ENCODE data around the gene AMN1.
"Not testable (repeated sequence)": the region's sequence is repeated elsewhere in the genome, so short reads cannot be mapped to it uniquely, and the experiment has no call there.

AMN1 gene

DNA sequence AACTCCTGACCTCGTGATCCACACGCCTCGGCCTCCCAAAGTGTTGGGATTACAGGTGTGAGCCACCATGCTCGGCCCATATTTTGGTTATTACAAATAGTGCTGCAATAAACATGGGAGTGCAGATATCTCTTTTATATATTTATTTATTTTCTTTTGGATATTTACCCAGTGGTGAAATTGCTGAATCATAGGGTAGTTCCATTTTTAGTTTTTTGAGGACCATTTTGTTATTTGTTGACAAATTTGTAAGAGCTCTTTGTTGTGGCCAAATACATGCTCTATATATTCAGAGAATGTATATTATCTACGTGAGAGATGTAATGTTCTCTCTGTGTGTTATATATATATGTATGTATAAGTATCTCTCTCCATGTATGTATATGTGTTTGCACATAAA, 15.9 kb downstream of the AMN1 start:
- DNase-seq (ENCODE audit: low spot score), result no peak
- in situ Hi-C loops (cut with MboI; ENCODE audit: low sequenced_read_pairs, unreplicated experiment), result no loop called here
- TF ChIP-seq, protein P1, sequence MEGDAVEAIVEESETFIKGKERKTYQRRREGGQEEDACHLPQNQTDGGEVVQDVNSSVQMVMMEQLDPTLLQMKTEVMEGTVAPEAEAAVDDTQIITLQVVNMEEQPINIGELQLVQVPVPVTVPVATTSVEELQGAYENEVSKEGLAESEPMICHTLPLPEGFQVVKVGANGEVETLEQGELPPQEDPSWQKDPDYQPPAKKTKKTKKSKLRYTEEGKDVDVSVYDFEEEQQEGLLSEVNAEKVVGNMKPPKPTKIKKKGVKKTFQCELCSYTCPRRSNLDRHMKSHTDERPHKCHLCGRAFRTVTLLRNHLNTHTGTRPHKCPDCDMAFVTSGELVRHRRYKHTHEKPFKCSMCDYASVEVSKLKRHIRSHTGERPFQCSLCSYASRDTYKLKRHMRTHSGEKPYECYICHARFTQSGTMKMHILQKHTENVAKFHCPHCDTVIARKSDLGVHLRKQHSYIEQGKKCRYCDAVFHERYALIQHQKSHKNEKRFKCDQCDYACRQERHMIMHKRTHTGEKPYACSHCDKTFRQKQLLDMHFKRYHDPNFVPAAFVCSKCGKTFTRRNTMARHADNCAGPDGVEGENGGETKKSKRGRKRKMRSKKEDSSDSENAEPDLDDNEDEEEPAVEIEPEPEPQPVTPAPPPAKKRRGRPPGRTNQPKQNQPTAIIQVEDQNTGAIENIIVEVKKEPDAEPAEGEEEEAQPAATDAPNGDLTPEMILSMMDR (IDR thresholded peaks at IDR 0.05; ENCODE audit: borderline replicate concordance, control extremely low read depth, extremely low read depth, insufficient read depth, missing control alignments), result no peak

DNA sequence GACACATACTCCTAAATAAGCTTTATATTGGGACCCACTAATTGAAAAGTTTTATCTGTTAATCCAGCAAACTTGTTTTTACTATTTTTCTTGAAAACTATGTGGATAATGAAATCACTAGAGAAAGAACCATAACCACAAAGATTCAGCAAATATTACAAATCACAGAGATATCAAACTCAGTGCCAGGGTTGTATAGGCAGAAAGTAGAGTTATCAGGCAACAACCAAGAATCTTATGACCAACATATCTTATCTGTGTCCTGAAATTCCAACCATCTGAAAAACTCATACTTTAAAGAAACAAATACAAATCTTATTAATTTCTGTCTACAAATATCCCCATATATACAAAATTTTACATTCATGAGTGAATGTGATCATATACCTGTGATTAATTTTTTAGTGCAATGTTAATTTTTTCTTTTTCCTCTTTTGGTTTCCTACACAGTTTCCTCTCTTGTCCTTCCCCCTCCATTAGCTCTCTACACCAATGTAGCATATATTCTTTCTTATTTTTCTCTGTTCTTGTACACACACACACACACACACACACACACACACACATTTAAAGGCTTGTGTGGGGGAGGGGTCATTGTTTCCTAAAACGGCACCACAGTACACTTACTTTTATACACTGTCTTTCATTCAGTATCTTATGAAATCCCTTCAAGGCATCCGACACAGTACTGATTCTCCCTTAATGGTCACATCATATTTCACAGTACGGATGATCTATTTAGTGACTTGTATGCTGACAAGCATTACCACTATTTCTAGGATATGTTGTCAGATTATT, 18.6 kb downstream of the AMN1 start:
- TF ChIP-seq, protein P1 (IDR thresholded peaks at IDR 0.05; ENCODE audit: borderline replicate concordance, control extremely low read depth, extremely low read depth, insufficient read depth, missing control alignments), result no peak
- no peak for DNase-seq (ENCODE audit: low spot score)
- in situ Hi-C loops (cut with MboI; ENCODE audit: low sequenced_read_pairs, unreplicated experiment), result no loop called here

DNA sequence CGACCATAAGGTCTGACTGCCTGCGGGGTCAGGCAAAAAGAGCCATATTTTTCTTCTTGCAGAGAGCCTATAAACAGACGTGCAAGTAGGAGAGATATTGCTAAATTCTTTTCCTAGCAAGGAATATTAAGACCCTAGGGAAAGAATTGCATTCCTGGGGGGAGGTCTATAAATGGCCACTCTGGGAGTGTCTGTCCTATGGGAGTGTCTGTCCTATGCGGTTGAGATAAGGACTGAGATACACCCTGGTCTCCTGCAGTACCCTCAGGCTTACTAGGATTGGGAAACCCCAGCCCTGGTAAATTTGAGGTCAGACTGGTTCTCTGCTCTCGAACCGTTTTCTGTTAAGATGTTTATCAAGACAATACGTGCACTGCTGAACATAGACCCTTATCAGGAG, 20.7 kb downstream of the AMN1 start:
- DNase-seq (ENCODE audit: low spot score), result not testable (repeated sequence)

DNA sequence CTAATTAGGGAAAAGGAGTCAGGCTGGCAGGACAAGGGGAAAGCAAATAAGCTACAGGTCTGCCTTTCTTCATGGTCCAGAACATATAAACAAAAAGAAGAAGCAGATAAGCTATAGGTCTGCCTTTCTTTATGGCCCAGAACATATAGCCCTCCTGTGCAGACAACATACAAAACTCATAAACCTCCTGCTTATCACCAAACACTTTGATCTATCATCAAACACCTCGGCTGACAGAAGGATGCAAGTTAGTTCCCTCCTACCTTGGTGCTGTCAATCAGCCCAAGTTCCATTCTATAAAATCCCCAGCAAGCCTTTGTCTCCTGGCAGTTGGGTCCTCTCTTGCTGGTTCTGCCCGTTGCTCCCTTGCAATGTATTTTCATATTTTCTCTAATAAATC, 23.2 kb downstream of the AMN1 start:
- TF ChIP-seq, protein P1 (IDR thresholded peaks at IDR 0.05; ENCODE audit: borderline replicate concordance, control extremely low read depth, extremely low read depth, insufficient read depth, missing control alignments), result no peak
- DNase-seq (ENCODE audit: low spot score), result no peak
- in situ Hi-C loops (cut with MboI; ENCODE audit: low sequenced_read_pairs, unreplicated experiment), result no loop called here

More for the DNA sequence above, 20.7 kb downstream of the AMN1 start:
- in situ Hi-C loops (cut with MboI; ENCODE audit: low sequenced_read_pairs, unreplicated experiment), result not testable (repeated sequence)

DNA sequence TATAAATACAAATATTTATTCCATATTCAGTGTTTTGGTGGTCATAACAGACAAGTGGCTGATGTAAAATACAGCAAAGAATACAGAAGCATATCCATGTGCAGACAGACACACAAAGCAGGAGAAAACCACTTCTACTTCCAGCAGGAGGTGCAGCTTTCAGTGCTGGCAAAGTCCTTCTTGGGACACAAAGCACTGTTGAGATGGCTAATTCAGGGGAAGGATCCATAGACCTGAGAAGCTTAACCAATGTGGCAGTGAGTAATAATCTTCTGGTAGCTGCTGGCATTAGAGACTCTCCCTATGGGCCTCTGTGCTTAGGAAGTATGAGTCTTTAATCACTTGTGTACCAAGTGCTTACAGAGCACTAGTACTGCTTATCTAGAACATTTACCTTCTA, 26.8 kb downstream of the AMN1 start:
- TF ChIP-seq, protein P1 (IDR thresholded peaks at IDR 0.05; ENCODE audit: borderline replicate concordance, control extremely low read depth, extremely low read depth, insufficient read depth, missing control alignments), result no peak
- in situ Hi-C loops (cut with MboI; ENCODE audit: low sequenced_read_pairs, unreplicated experiment), result no loop called here
- no peak for DNase-seq (ENCODE audit: low spot score)

DNA sequence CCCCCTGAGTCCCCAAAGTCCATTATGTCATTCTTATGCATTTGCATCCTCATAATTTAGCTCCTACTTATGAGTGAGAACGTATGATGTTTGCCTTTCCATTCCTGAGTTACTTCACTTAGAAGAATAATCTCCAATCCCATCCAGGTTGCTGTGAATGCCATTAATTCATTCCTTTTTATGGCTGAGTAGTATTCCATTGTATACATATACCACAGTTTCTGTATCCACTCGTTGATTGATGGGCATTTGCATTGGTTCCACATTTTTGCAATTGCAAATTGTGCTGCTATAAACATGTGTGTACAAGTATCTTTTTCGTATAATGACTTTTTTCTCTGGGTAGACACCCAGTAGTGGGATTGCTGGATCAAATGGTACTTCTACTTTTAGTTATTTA, 38.9 kb downstream of the AMN1 start:
- in situ Hi-C loops (cut with MboI; ENCODE audit: low sequenced_read_pairs, unreplicated experiment), result loop anchor here (10.0 kb wide), 1 partner anchor 615 kb away; no protein-coding TSS in a partner anchor
- not testable (repeated sequence) for DNase-seq (ENCODE audit: low spot score)

DNA sequence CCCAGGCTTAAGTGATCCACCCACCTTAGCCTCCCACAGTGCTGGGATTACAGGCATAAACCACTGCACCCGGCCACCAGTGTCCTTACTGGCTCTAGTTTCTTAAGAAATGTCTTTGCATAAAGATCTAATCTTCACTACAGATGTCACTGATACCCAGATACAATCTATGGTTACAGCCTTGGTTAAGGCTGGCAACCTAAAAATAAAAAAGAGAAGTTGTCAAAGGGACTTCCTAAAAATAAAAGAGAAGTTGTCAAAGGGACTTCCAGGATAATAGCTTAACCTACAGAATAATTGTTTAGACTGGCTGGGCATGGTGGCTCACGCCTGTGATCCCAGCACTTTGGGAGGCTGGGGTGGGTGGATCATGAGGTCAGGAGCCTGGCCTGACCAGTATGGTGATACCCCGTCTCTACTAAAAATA, 41.7 kb downstream of the AMN1 start:
- peak; percentile 43 for DNase-seq (ENCODE audit: low spot score)
- TF ChIP-seq, protein P1 (IDR thresholded peaks at IDR 0.05; ENCODE audit: borderline replicate concordance, control extremely low read depth, extremely low read depth, insufficient read depth, missing control alignments), result no peak
- in situ Hi-C loops (cut with MboI; ENCODE audit: low sequenced_read_pairs, unreplicated experiment), result loop anchor here (10.0 kb wide), 1 partner anchor 618 kb away; no protein-coding TSS in a partner anchor

All from GM13976 (cell line).